IPS-18c (cell line): ENCODE results near the gene PJVK.

Experiments
- H3K4me3 ChIP-seq: 2 replicates; pipeline ENCODE4 v1.7.0; 2013; ENCODE audit warnings: low read depth, mild to moderate bottlenecking, low read length, moderate library complexity; ENCODE audit not compliant: insufficient read depth
- H3K9me3 ChIP-seq: one replicate; pipeline ENCODE4 v1.6.1; 2013; ENCODE audit warnings: mild to moderate bottlenecking, low read length, moderate library complexity; ENCODE audit not compliant: control insufficient read depth, insufficient read depth

The PJVK gene

GRCh38 chr2:178506101-178506500, 54.9 kb downstream of the PJVK start:
- Histone ChIP-seq H3K9me3 (no peaks in the 10 kb centered on the region), H3K4me3 (no peak overlapping the region)

- Histone ChIP-seq H3K9me3 (no peaks in the 10 kb centered on the region), H3K4me3 (no peak overlapping the region)
Measured at GRCh38 chr2:178506524-178506923, 55.3 kb downstream of the PJVK start.

- Histone ChIP-seq H3K9me3 (no peaks in the 10 kb centered on the region), H3K4me3 (no peak overlapping the region)
Measured at GRCh38 chr2:178506949-178507348, 55.8 kb downstream of the PJVK start.

GRCh38 chr2:178508646-178509045, 57.5 kb downstream of the PJVK start:
- Histone ChIP-seq H3K4me3 (no peak overlapping the region), H3K9me3 (no peaks in the 10 kb centered on the region)

GRCh38 chr2:178510384-178510783, 59.2 kb downstream of the PJVK start:
- Histone ChIP-seq H3K4me3 (no peak overlapping the region), H3K9me3 (no peaks in the 10 kb centered on the region)
